Liver (tissue), 9 donors: ENCODE measurements around the gene SLX4IP. TPM values are rescaled to one million over a fixed set of nuclear protein-coding genes. Genes with fewer than 3 reads are reported as not detected.

Source experiments
- DNase-seq: peaks from one replicate; pipeline ENCODE4 v3.0.0-alpha.2; 2017; ENCODE audit warnings: low spot score
- H3K27ac ChIP-seq, 2 donors: one replicate each; pipeline ENCODE4 v1.7.0; 2013; ENCODE audit warnings: inconsistent platforms in 2 of 2, low read length in 2 of 2, control low read depth in 1 of 2, low read depth in 1 of 2, mild to moderate bottlenecking in 1 of 2
- H3K27me3 ChIP-seq, 4 donors: one replicate each; pipeline versions ENCODE4 v1.6.1 to v1.7.0; 2013; ENCODE audit warnings: low read length in 3 of 4, inconsistent platforms in 1 of 4, mild to moderate bottlenecking in 1 of 4, moderate library complexity in 1 of 4; ENCODE audit not compliant: control insufficient read depth in 4 of 4, insufficient read depth in 4 of 4
- H3K36me3 ChIP-seq, 4 donors: one replicate each; pipeline versions ENCODE4 v1.6.1 to v1.7.0; 2013; ENCODE audit warnings: low read length in 3 of 4, mild to moderate bottlenecking in 3 of 4, low read depth in 1 of 4, moderate library complexity in 1 of 4; ENCODE audit not compliant: control insufficient read depth in 4 of 4, insufficient read depth in 3 of 4
- H3K4me1 ChIP-seq, 4 donors: one replicate each; pipeline versions ENCODE4 v1.6.1 to v1.7.0; 2013; ENCODE audit warnings: low read length in 3 of 4, mild to moderate bottlenecking in 3 of 4, moderate library complexity in 1 of 4; ENCODE audit not compliant: control insufficient read depth in 4 of 4, insufficient read depth in 4 of 4
- H3K4me3 ChIP-seq, 3 donors: one replicate each; pipeline versions ENCODE4 v1.6.1 to v1.7.0; 2013; ENCODE audit warnings: low read length in 3 of 3, control low read depth in 1 of 3, low read depth in 1 of 3, mild to moderate bottlenecking in 1 of 3
- H3K9ac ChIP-seq, 2 donors: one replicate each; pipeline ENCODE4 v1.7.0; 2013; ENCODE audit warnings: low read length in 2 of 2, mild to moderate bottlenecking in 2 of 2, moderate library complexity in 2 of 2, control low read depth in 1 of 2, low read depth in 1 of 2
- H3K9me3 ChIP-seq, 4 donors: one replicate each; pipeline versions ENCODE4 v1.6.1 to v1.7.0; 2013; ENCODE audit warnings: low read length in 3 of 4; ENCODE audit not compliant: control insufficient read depth in 4 of 4
- EGR1 ChIP-seq, 2 donors: IDR thresholded peaks; 2 replicates each; pipeline ENCODE4 v1.6.1; 2016 to 2018; ENCODE audit warnings: antibody characterized with exemption in 2 of 2, low read depth in 2 of 2
- FOXA1 ChIP-seq: IDR thresholded peaks from 2 replicates; pipeline ENCODE4 v1.6.1; 2016; ENCODE audit warnings: antibody characterized with exemption
- FOXA2 ChIP-seq: IDR thresholded peaks from 2 replicates; pipeline ENCODE4 v1.6.1; 2016; ENCODE audit warnings: antibody characterized with exemption
- GABPA ChIP-seq, 2 donors: IDR thresholded peaks in 1 of 2; conservative IDR thresholded peaks in 1 of 2; 2 replicates each; pipeline ENCODE4 v1.6.1; 2016; ENCODE audit warnings: antibody characterized with exemption in 2 of 2, mild to moderate bottlenecking in 1 of 2, moderate library complexity in 1 of 2
- HNF4A ChIP-seq, 2 donors: conservative IDR thresholded peaks; 2 replicates each; pipeline ENCODE4 v1.6.1; 2016; ENCODE audit warnings: antibody characterized with exemption in 2 of 2, mild to moderate bottlenecking in 2 of 2
- HNF4G ChIP-seq: IDR thresholded peaks from 2 replicates; pipeline ENCODE4 v1.6.1; 2016; ENCODE audit warnings: antibody characterized with exemption
- JUND ChIP-seq, 2 donors: IDR thresholded peaks; 2 replicates each; pipeline ENCODE4 v1.6.1; 2016; ENCODE audit warnings: antibody characterized with exemption in 2 of 2
- NR2F2 ChIP-seq: IDR thresholded peaks from 2 replicates; pipeline ENCODE4 v1.6.1; 2016; ENCODE audit warnings: antibody characterized with exemption
- RAD21 ChIP-seq, 2 donors: IDR thresholded peaks; 2 replicates each; pipeline ENCODE4 v1.6.1; 2016; ENCODE audit warnings: antibody characterized with exemption in 2 of 2, mild to moderate bottlenecking in 2 of 2
- RXRA ChIP-seq, 2 donors: IDR thresholded peaks; 2 replicates each; pipeline ENCODE4 v1.6.1; 2017 to 2018; ENCODE audit warnings: antibody characterized with exemption in 2 of 2, mild to moderate bottlenecking in 1 of 2
- SP1 ChIP-seq: IDR thresholded peaks from 2 replicates; pipeline ENCODE4 v1.6.1; 2018; ENCODE audit warnings: antibody characterized with exemption, mild to moderate bottlenecking
- TAF1 ChIP-seq: conservative IDR thresholded peaks from 2 replicates; pipeline ENCODE4 v1.6.1; 2016; ENCODE audit warnings: antibody characterized with exemption, mild to moderate bottlenecking
- YY1 ChIP-seq: IDR thresholded peaks from 2 replicates; pipeline ENCODE4 v1.6.1; 2016; ENCODE audit warnings: antibody characterized with exemption, mild to moderate bottlenecking
- WGBS: extraction: QIAGEN DNeasy Blood & Tissue Kit; methylation state at CpG from one replicate; pipeline ENCODE4 v1.1.7; 2013; 5-methylcytosine and 5-hydroxymethylcytosine counted together
- polyA plus RNA-seq, 2 donors: library from polyadenylated mRNA; stranded (reverse) in 1 of 2; unstranded in 1 of 2; fragments of 200-250 nt in 1 of 2; fragments of >200 nt in 1 of 2; fragmentation: Nextera tagmentation in 1 of 2; extraction: Ambion mirVana in 1 of 2; gene quantifications; one replicate each; pipeline versions ENCODE4 v1.2.1 to v1.2.3, GENCODE V29; 2013 to 2015
- total RNA-seq, 2 donors: library from RNA; depleted of rRNA; stranded (reverse); fragments of >200 nt; gene quantifications; one replicate each; pipeline ENCODE4 v1.2.3, GENCODE V29; 2014
- TF ChIP-seq, protein P1 (sequence below): fragments of 150-350 bp; IDR thresholded peaks from 2 replicates; pipeline ENCODE4 v1.5.1; 2017; ENCODE audit warnings: improper control_type of control experiment, low read depth, low read length; ENCODE audit not compliant: missing input control
- TF ChIP-seq, protein P2 (sequence below): IDR thresholded peaks from 2 replicates; pipeline ENCODE4 v1.6.1; 2016; ENCODE audit warnings: antibody characterized with exemption
- TF ChIP-seq, protein P3 (sequence below): IDR thresholded peaks from 2 replicates; pipeline ENCODE4 v1.6.1; 2016; ENCODE audit warnings: antibody characterized with exemption
- TF ChIP-seq, protein P4 (sequence below): IDR thresholded peaks from 2 replicates; pipeline ENCODE4 v1.6.1; 2016; ENCODE audit warnings: antibody characterized with exemption
- TF ChIP-seq, protein P5 (sequence below): IDR thresholded peaks from 2 replicates; pipeline ENCODE4 v1.6.1; 2016; ENCODE audit warnings: antibody characterized with exemption, mild to moderate bottlenecking
- donor health status: healthy.
- donor health status: healthy.
- donor health status: healthy.
- donor health status: healthy.
- donor health status: healthy.

Gene SLX4IP
- total and polyA plus RNA-seq, 4 donors, result 1.1 to 3.4 (median 2.7) TPM

DNA sequence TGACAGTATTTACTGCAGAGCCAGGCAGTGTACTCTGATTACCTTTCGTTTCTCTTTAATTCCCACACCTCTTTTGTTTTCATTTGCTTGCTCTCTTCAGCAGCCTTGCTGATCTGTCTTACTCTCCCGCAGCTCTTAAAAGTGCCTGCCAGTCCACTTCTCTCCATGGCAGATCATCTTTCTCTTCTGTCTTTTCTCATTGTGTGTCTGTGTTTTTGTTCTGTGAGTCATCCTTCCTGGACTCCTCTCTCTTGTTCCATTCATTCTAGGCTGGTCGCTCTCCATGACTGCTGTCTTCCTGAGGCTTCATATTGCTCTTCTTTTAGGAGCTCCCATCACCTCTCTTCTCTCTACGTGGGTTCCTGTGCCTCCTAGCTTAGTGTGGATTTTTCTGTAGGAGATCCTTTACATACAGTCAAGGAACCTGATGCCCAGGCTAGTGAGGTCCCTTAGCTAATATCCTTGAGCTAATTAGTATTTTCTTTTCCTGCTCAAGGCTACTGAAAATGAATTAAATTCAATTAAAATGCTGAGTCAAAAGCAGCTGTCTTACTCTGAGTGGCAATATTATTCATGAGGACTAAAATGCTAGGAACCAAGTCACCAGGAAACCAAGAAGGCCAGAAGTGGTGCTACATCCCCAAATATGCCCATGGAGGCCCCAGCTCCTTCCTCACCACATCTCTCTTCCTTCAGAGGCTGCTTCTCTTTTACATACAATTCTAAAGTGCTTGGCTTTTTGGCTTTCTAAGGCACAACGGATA lies 86.1 kb downstream of the SLX4IP start:
- Histone ChIP-seq H3K4me1 (no peaks in the 10 kb centered on the region), H3K36me3 (no peaks in the 10 kb centered on the region), H3K9me3 (no peaks in the 10 kb centered on the region), H3K9ac (no peak overlapping the region), H3K27ac (no peak overlapping the region), H3K27me3 (no peaks in the 10 kb centered on the region), H3K4me3 (no peak overlapping the region)
- no peak for DNase-seq
- 87% methylated on average over 5 of the region's 5 CpGs for WGBS
- TF ChIP-seq RAD21 (IDR thresholded peaks at IDR 0.05) (no peak), RXRA (IDR thresholded peaks at IDR 0.05) (no peak), FOXA1 (no peak), TAF1 (no peak), NR2F2 (no peak), SP1 (no peak), EGR1 (IDR thresholded peaks at IDR 0.05; ENCODE audit: low read depth in 2 of 2) (no peak), HNF4A (conservative IDR thresholded peaks at IDR 0.05) (no peak), FOXA2 (no peak), JUND (IDR thresholded peaks at IDR 0.05) (no peak), GABPA (IDR thresholded peaks at IDR 0.05 in 1 of 2, conservative IDR thresholded peaks at IDR 0.05 in 1 of 2) (no peak)
- TF ChIP-seq, protein P1, sequence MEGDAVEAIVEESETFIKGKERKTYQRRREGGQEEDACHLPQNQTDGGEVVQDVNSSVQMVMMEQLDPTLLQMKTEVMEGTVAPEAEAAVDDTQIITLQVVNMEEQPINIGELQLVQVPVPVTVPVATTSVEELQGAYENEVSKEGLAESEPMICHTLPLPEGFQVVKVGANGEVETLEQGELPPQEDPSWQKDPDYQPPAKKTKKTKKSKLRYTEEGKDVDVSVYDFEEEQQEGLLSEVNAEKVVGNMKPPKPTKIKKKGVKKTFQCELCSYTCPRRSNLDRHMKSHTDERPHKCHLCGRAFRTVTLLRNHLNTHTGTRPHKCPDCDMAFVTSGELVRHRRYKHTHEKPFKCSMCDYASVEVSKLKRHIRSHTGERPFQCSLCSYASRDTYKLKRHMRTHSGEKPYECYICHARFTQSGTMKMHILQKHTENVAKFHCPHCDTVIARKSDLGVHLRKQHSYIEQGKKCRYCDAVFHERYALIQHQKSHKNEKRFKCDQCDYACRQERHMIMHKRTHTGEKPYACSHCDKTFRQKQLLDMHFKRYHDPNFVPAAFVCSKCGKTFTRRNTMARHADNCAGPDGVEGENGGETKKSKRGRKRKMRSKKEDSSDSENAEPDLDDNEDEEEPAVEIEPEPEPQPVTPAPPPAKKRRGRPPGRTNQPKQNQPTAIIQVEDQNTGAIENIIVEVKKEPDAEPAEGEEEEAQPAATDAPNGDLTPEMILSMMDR, result no peak
- TF ChIP-seq, protein P2, sequence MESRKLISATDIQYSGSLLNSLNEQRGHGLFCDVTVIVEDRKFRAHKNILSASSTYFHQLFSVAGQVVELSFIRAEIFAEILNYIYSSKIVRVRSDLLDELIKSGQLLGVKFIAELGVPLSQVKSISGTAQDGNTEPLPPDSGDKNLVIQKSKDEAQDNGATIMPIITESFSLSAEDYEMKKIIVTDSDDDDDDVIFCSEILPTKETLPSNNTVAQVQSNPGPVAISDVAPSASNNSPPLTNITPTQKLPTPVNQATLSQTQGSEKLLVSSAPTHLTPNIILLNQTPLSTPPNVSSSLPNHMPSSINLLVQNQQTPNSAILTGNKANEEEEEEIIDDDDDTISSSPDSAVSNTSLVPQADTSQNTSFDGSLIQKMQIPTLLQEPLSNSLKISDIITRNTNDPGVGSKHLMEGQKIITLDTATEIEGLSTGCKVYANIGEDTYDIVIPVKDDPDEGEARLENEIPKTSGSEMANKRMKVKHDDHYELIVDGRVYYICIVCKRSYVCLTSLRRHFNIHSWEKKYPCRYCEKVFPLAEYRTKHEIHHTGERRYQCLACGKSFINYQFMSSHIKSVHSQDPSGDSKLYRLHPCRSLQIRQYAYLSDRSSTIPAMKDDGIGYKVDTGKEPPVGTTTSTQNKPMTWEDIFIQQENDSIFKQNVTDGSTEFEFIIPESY, result no peak
- TF ChIP-seq, protein P3, sequence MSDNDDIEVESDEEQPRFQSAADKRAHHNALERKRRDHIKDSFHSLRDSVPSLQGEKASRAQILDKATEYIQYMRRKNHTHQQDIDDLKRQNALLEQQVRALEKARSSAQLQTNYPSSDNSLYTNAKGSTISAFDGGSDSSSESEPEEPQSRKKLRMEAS, result no peak

DNA sequence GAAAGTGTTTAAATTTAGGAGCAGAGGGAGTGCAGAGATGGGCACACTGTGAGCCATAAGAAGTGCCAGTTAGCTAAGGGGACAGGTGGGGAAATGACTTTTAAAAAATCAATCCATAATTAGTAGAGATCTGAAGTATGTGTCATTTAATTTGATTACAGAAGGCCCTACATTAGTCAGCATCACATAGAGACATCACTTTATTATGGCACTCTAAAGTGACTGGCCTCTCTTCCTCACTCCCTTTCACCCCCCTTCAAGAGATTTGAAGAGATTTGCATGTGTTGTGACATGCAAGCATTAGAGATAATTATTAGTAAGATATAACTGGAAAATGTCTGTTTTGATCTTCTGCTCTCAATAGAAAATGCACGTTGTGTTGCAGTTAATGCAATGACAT lies 86.7 kb downstream of the SLX4IP start:
- Histone ChIP-seq H3K27ac (no peak overlapping the region), H3K36me3 (no peaks in the 10 kb centered on the region), H3K9me3 (no peaks in the 10 kb centered on the region), H3K9ac (no peak overlapping the region), H3K4me3 (no peak overlapping the region), H3K27me3 (no peaks in the 10 kb centered on the region), H3K4me1 (no peaks in the 10 kb centered on the region)
- 86% methylated on average over 1 of the region's 1 CpG for whole genome bisulfite sequencing
- DNase-seq, result no peak
- TF ChIP-seq, protein P4, sequence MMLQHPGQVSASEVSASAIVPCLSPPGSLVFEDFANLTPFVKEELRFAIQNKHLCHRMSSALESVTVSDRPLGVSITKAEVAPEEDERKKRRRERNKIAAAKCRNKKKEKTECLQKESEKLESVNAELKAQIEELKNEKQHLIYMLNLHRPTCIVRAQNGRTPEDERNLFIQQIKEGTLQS, result no peak
- TF ChIP-seq NR2F2 (no peak), YY1 (no peak), HNF4G (no peak)
- TF ChIP-seq, protein P5, sequence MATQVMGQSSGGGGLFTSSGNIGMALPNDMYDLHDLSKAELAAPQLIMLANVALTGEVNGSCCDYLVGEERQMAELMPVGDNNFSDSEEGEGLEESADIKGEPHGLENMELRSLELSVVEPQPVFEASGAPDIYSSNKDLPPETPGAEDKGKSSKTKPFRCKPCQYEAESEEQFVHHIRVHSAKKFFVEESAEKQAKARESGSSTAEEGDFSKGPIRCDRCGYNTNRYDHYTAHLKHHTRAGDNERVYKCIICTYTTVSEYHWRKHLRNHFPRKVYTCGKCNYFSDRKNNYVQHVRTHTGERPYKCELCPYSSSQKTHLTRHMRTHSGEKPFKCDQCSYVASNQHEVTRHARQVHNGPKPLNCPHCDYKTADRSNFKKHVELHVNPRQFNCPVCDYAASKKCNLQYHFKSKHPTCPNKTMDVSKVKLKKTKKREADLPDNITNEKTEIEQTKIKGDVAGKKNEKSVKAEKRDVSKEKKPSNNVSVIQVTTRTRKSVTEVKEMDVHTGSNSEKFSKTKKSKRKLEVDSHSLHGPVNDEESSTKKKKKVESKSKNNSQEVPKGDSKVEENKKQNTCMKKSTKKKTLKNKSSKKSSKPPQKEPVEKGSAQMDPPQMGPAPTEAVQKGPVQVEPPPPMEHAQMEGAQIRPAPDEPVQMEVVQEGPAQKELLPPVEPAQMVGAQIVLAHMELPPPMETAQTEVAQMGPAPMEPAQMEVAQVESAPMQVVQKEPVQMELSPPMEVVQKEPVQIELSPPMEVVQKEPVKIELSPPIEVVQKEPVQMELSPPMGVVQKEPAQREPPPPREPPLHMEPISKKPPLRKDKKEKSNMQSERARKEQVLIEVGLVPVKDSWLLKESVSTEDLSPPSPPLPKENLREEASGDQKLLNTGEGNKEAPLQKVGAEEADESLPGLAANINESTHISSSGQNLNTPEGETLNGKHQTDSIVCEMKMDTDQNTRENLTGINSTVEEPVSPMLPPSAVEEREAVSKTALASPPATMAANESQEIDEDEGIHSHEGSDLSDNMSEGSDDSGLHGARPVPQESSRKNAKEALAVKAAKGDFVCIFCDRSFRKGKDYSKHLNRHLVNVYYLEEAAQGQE, result no peak
- TF ChIP-seq, protein P3, result no peak
- TF ChIP-seq, protein P2, result no peak
